ENCODE results near the gene CELF3. TPM values are rescaled to one million over a fixed set of nuclear protein-coding genes. Genes with fewer than 3 reads are reported as not detected.
A peak's percentile ranks its signal among the peaks of the same experiment; 100 is the strongest.

Gene CELF3
- total and polyA plus RNA-seq, 2 donors (not counting 1 experiment from before 2014, with no cell fraction given) = not detected

DNA sequence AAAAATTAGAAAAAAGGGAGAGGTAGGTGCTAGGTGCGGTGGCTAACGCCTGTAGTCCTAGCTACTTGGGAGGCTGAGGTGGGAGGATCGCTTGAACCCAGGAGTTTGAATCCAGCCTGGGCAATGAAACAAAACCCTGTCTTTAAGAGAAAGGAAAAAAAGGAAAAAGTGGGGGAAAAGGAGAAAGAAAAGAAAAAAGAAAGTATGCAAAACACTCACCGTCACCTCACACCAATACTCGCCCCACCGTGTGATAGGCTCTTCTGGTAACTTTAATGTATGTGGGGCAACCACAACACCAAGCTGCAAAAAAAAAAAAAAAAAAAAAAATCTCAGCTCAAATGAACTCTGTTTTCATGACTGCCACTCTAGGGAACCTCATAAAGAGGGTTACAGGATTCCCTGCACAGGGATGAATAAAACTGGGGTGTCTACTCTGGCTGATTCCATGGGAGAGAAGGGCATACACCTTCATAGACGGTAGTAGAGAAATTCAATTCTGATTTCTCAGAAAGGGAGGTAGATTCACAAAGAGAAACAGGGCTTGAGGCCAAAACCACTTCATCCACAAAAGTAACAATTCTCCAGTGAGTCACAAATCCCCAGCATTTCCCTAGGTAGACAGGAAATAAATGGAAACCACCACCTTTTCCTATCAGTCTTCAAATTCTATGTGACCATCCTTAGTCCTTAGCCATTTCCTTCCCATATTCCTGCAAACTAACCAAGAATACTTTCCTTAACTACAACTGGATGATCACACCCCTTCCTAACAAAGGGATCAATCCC, 44.2 kb upstream of the CELF3 start:
- no peak overlapping the region for H3K4me2 ChIP-seq (replicated peaks; ENCODE audit: low read depth, low read length, poor library complexity, severe bottlenecking)
- CTCF ChIA-PET = no interaction called here
- H3K36me3 ChIP-seq (replicated peaks in 1 of 2; ENCODE audit: control extremely low read depth in 1 of 2, control insufficient read depth in 1 of 2, extremely low read depth in 1 of 2, insufficient read depth in 2 of 2, low read length in 1 of 2) = peaks cover 0 to 31% of the 10 kb centered on the region in 2 experiments

DNA sequence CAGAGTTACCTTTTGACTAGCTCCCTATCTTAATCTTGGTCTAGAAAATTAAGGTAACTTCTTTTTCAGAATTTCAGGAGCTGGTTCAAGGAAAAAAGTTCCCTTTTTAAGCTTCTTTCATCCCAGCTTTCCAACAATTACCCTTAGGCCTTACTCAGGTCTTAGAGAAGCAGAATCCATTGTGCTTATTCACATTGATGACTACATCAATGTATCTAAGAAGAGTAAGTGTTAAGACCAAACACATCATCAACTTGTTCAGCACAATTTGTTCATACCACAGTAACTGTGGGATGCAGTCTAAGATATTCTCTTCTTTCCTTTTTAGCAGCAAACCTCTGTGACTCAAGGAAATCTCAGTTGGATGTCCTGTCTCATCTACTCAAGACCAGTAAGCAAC, 42.6 kb upstream of the CELF3 start:
- Mint-ChIP-seq H3K9me3 (ENCODE audit: insufficient read depth) (no peaks in the 10 kb centered on the region), H3K4me1 (peaks cover 19% of the 10 kb centered on the region), H3K4me3 (no peak overlapping the region), H3K27ac (no peak overlapping the region), H3K27me3 (no peaks in the 10 kb centered on the region)
- Histone ChIP-seq H3K4me1 (ENCODE audit: control insufficient read depth in 2 of 2, insufficient read depth in 2 of 2, low read length in 2 of 2) (peaks cover 13 to 14% of the 10 kb centered on the region in 2 donors), H3K27me3 (replicated peaks in 1 of 4; ENCODE audit: control extremely low read depth in 1 of 4, control insufficient read depth in 3 of 4, insufficient read depth in 4 of 4, low read length in 3 of 4) (no peaks in the 10 kb centered on the region), H3K36me3 (replicated peaks in 1 of 2; ENCODE audit: control extremely low read depth in 1 of 2, control insufficient read depth in 1 of 2, extremely low read depth in 1 of 2, insufficient read depth in 2 of 2, low read length in 1 of 2) (peaks cover 0 to 31% of the 10 kb centered on the region in 2 experiments), H2AFZ (ENCODE audit: insufficient read depth, low read depth, low read length, poor library complexity, severe bottlenecking) (no peak overlapping the region), H3K9ac (ENCODE audit: low read length) (no peak overlapping the region), H3K9me3 (ENCODE audit: control extremely low read depth in 1 of 3, control insufficient read depth in 2 of 3, insufficient read depth in 1 of 3, low read length in 2 of 3) (no peaks in the 10 kb centered on the region), H3K27ac (ENCODE audit: low read length in 2 of 2) (no peak overlapping the region), H3K4me2 (replicated peaks; ENCODE audit: low read depth, low read length, poor library complexity, severe bottlenecking) (no peak overlapping the region), H3K4me3 (ENCODE audit: control extremely low read depth in 1 of 5, extremely low read depth in 1 of 5, insufficient read depth in 1 of 5, low read depth in 2 of 5, low read length in 4 of 5) (no peak overlapping the region), H4K20me1 (ENCODE audit: control insufficient read depth, insufficient read depth, low read length, poor library complexity, severe bottlenecking) (no peaks in the 10 kb centered on the region), H3K79me2 (ENCODE audit: control insufficient read depth, insufficient read depth, low read length) (no peaks in the 10 kb centered on the region)
- POLR2A ChIA-PET = no interaction called here
- DNase-seq = no peak
- TF ChIP-seq, protein P1, sequence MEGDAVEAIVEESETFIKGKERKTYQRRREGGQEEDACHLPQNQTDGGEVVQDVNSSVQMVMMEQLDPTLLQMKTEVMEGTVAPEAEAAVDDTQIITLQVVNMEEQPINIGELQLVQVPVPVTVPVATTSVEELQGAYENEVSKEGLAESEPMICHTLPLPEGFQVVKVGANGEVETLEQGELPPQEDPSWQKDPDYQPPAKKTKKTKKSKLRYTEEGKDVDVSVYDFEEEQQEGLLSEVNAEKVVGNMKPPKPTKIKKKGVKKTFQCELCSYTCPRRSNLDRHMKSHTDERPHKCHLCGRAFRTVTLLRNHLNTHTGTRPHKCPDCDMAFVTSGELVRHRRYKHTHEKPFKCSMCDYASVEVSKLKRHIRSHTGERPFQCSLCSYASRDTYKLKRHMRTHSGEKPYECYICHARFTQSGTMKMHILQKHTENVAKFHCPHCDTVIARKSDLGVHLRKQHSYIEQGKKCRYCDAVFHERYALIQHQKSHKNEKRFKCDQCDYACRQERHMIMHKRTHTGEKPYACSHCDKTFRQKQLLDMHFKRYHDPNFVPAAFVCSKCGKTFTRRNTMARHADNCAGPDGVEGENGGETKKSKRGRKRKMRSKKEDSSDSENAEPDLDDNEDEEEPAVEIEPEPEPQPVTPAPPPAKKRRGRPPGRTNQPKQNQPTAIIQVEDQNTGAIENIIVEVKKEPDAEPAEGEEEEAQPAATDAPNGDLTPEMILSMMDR (IDR thresholded peaks at IDR 0.05) = no peak
- TF ChIP-seq EZH2 (IDR thresholded peaks at IDR 0.05; ENCODE audit: borderline replicate concordance, insufficient read depth, low read depth, low read length, poor library complexity, severe bottlenecking) = no peak
- CTCF ChIA-PET = interaction anchor here (0.9 kb wide), 1 partner anchor 30 kb away, joined by 4 read pairs; no protein-coding TSS in a partner anchor
- intact Hi-C loops (cut with micrococcal nuclease) = no loop called here
- no peak for ATAC-seq (ENCODE audit: low read depth)

More for the DNA sequence above, 44.2 kb upstream of the CELF3 start:
- no peak for TF ChIP-seq EZH2 (IDR thresholded peaks at IDR 0.05; ENCODE audit: borderline replicate concordance, insufficient read depth, low read depth, low read length, poor library complexity, severe bottlenecking)
- TF ChIP-seq, protein P1 (IDR thresholded peaks at IDR 0.05) = no peak
- 100% methylated on average over 3 of the region's 7 CpGs for WGBS (ENCODE audit: insufficient coverage)
- no peak for DNase-seq
- Mint-ChIP-seq H3K27me3 (no peaks in the 10 kb centered on the region), H3K27ac (no peak overlapping the region), H3K4me1 (peaks cover 21% of the 10 kb centered on the region), H3K4me3 (peak overlapping the region; percentile 35), H3K9me3 (ENCODE audit: insufficient read depth) (no peaks in the 10 kb centered on the region)
- POLR2A ChIA-PET = interaction anchor here (0.7 kb wide), 1 partner anchor 148 kb away, joined by 4 read pairs; no protein-coding TSS in a partner anchor
- Histone ChIP-seq H2AFZ (ENCODE audit: insufficient read depth, low read depth, low read length, poor library complexity, severe bottlenecking) (no peak overlapping the region), H3K9ac (ENCODE audit: low read length) (no peak overlapping the region), H3K79me2 (ENCODE audit: control insufficient read depth, insufficient read depth, low read length) (no peaks in the 10 kb centered on the region), H3K9me3 (ENCODE audit: control extremely low read depth in 1 of 3, control insufficient read depth in 2 of 3, insufficient read depth in 1 of 3, low read length in 2 of 3) (no peaks in the 10 kb centered on the region), H3K27me3 (replicated peaks in 1 of 4; ENCODE audit: control extremely low read depth in 1 of 4, control insufficient read depth in 3 of 4, insufficient read depth in 4 of 4, low read length in 3 of 4) (no peaks in the 10 kb centered on the region), H3K4me3 (ENCODE audit: control extremely low read depth in 1 of 5, extremely low read depth in 1 of 5, insufficient read depth in 1 of 5, low read depth in 2 of 5, low read length in 4 of 5) (no peak overlapping the region), H4K20me1 (ENCODE audit: control insufficient read depth, insufficient read depth, low read length, poor library complexity, severe bottlenecking) (no peaks in the 10 kb centered on the region), H3K27ac (ENCODE audit: low read length in 2 of 2) (no peak overlapping the region), H3K4me1 (ENCODE audit: control insufficient read depth in 2 of 2, insufficient read depth in 2 of 2, low read length in 2 of 2) (peaks cover 14 to 15% of the 10 kb centered on the region in 2 donors)
- intact Hi-C loops (cut with micrococcal nuclease) = no loop called here
- no peak for ATAC-seq (ENCODE audit: low read depth)
